GM18868 (cell line): ENCODE measurements around the gene ADCK2.
"Not testable (repeated sequence)": the region's sequence is repeated elsewhere in the genome, so short reads cannot be mapped to it uniquely, and the experiment has no call there.

Source experiments
- ATAC-seq: cut with Tn5 transposase; IDR thresholded peaks from one replicate; pipeline ENCODE4 v1.9.1; 2021; ENCODE audit warnings: mild to moderate bottlenecking, moderate library complexity; ENCODE audit not compliant: unreplicated experiment

The ADCK2 gene

GRCh38 chr7:140734729-140735128 lies 62.0 kb downstream of the ADCK2 start:
- no peak for ATAC-seq

GRCh38 chr7:140738280-140738679 lies 65.5 kb downstream of the ADCK2 start:
- ATAC-seq, result no peak

GRCh38 chr7:140743255-140743654 lies 70.5 kb downstream of the ADCK2 start:
- ATAC-seq, result not testable (repeated sequence)

GRCh38 chr7:140744005-140744404 lies 71.3 kb downstream of the ADCK2 start:
- ATAC-seq, result no peak
